ENCODE data around the gene TAF3.
"Not testable (repeated sequence)": the region's sequence is repeated elsewhere in the genome, so short reads cannot be mapped to it uniquely, and the experiment has no call there.

The TAF3 gene

GRCh38 chr10:7818295-7819120, at the start of gene TAF3:
TSS of gene TAF3 (plus strand) at chr10:7818505. CDS start at chr10:7818710, 205 bp downstream.
- peak; percentile 29 for DNase-seq (ENCODE audit: low read depth, low spot score)
- H3K27ac ChIP-seq = peak within 1 kb of the TSS; percentile 34

- H3K27ac ChIP-seq = no peak overlapping the region
- DNase-seq (ENCODE audit: low read depth, low spot score) = no peak
Observed at GRCh38 chr10:7773845-7774801, 44.2 kb upstream of the TAF3 start.

GRCh38 chr10:7776777-7777176, 41.5 kb upstream of the TAF3 start:
- no peak overlapping the region for H3K27ac ChIP-seq
- DNase-seq (ENCODE audit: low read depth, low spot score) = no peak

- H3K27ac ChIP-seq; DNase-seq (ENCODE audit: low read depth, low spot score): not testable (repeated sequence)
Observed at GRCh38 chr10:7782194-7782593, 36.1 kb upstream of the TAF3 start.

GRCh38 chr10:7786430-7786829, 31.9 kb upstream of the TAF3 start:
- H3K27ac ChIP-seq = no peak overlapping the region
- DNase-seq (ENCODE audit: low read depth, low spot score) = no peak

GRCh38 chr10:7787150-7787856, 31.0 kb upstream of the TAF3 start:
- H3K27ac ChIP-seq = peak overlapping the region; percentile 62
- DNase-seq (ENCODE audit: low read depth, low spot score) = no peak

- peak; percentile 81 for DNase-seq (ENCODE audit: low read depth, low spot score)
- peak within 1 kb of the TSS; percentile 62 for H3K27ac ChIP-seq
Observed at GRCh38 chr10:7787857-7788638, 30.3 kb upstream of the TAF3 start, which contains the start of the genes ATP5F1C and KIN. TSS of gene ATP5F1C (plus strand) at chr10:7788177. CDS start at chr10:7788208, 31 bp downstream. TSS of gene KIN (minus strand) at chr10:7787993. CDS start at chr10:7787933, 60 bp downstream.

GRCh38 chr10:7788639-7789286, 29.5 kb upstream of the TAF3 start:
- peak overlapping the region; percentile 62 for H3K27ac ChIP-seq
- no peak for DNase-seq (ENCODE audit: low read depth, low spot score)

- no peak for DNase-seq (ENCODE audit: low read depth, low spot score)
- peak overlapping the region; percentile 62 for H3K27ac ChIP-seq
Observed at GRCh38 chr10:7789390-7789789, 28.9 kb upstream of the TAF3 start.

GRCh38 chr10:7792541-7792940, 25.8 kb upstream of the TAF3 start:
- no peak overlapping the region for H3K27ac ChIP-seq
- no peak for DNase-seq (ENCODE audit: low read depth, low spot score)

GRCh38 chr10:7794251-7795026, 23.9 kb upstream of the TAF3 start:
- DNase-seq (ENCODE audit: low read depth, low spot score) = no peak
- H3K27ac ChIP-seq = no peak overlapping the region

GRCh38 chr10:7795605-7796004, 22.7 kb upstream of the TAF3 start:
- H3K27ac ChIP-seq = no peak overlapping the region
- no peak for DNase-seq (ENCODE audit: low read depth, low spot score)

- H3K27ac ChIP-seq = peak overlapping the region; percentile 16
- DNase-seq (ENCODE audit: low read depth, low spot score) = no peak
Observed at GRCh38 chr10:7797582-7797981, 20.7 kb upstream of the TAF3 start.

- no peak for DNase-seq (ENCODE audit: low read depth, low spot score)
- no peak overlapping the region for H3K27ac ChIP-seq
Observed at GRCh38 chr10:7802606-7803005, 15.7 kb upstream of the TAF3 start.

- H3K27ac ChIP-seq = no peak overlapping the region
- no peak for DNase-seq (ENCODE audit: low read depth, low spot score)
Observed at GRCh38 chr10:7804216-7804615, 14.1 kb upstream of the TAF3 start.

- no peak overlapping the region for H3K27ac ChIP-seq
- no peak for DNase-seq (ENCODE audit: low read depth, low spot score)
Observed at GRCh38 chr10:7804741-7805140, 13.6 kb upstream of the TAF3 start.

GRCh38 chr10:7808686-7809267, 9.5 kb upstream of the TAF3 start:
- no peak for DNase-seq (ENCODE audit: low read depth, low spot score)

GRCh38 chr10:7810443-7810842, 7.9 kb upstream of the TAF3 start:
- no peak for DNase-seq (ENCODE audit: low read depth, low spot score)
- peak overlapping the region; percentile 2 for H3K27ac ChIP-seq

More at GRCh38 chr10:7808686-7809267, 9.5 kb upstream of the TAF3 start:
- no peak overlapping the region for H3K27ac ChIP-seq
